Breast epithelium (tissue), 4 donors: ENCODE measurements around the gene MRTFA. TPM values are rescaled to one million over a fixed set of nuclear protein-coding genes. Genes with fewer than 3 reads are reported as not detected.

Source experiments
- DNase-seq, 2 donors: peaks; one replicate each; pipeline ENCODE4 v3.0.0-alpha.2; 2019; ENCODE audit warnings: low spot score in 2 of 2
- H3K27ac ChIP-seq, 2 donors: fragments of 200-600 bp; sonication (generic) in 1 of 2; one replicate each; pipeline ENCODE4 v1.5.1; 2016 to 2019; ENCODE audit warnings: mild to moderate bottlenecking in 1 of 2
- H3K27me3 ChIP-seq, 2 donors: fragments of 200-600 bp; sonication (generic) in 1 of 2; one replicate each; pipeline versions ENCODE4 v1.5.1 to v1.6.0; 2017 to 2019; ENCODE audit warnings: control low read depth in 1 of 2, mild to moderate bottlenecking in 1 of 2
- H3K36me3 ChIP-seq: fragments of 200-600 bp; one replicate; pipeline ENCODE4 v1.5.1; 2019
- H3K4me1 ChIP-seq, 2 donors: fragments of 200-600 bp; sonication (generic); one replicate each; pipeline ENCODE4 v1.5.1; 2016 to 2019; ENCODE audit warnings: control low read depth in 1 of 2
- H3K4me3 ChIP-seq, 3 donors: fragments of 200-600 bp; sonication (generic); 1 replicate in 2 of 3; 2 replicates in 1 of 3; pipeline ENCODE4 v1.5.1; 2016 to 2019; ENCODE audit warnings: mild to moderate bottlenecking in 3 of 3, moderate library complexity in 2 of 3
- H3K9me3 ChIP-seq, 2 donors: fragments of 200-600 bp; sonication (generic) in 1 of 2; one replicate each; pipeline ENCODE4 v1.5.1; 2016 to 2019; ENCODE audit warnings: control low read depth in 1 of 2
- POLR2A ChIP-seq: fragments of 450-650 bp; IDR thresholded peaks from one replicate; pipeline ENCODE4 v1.6.1; 2016; ENCODE audit warnings: antibody characterized with exemption, mild to moderate bottlenecking, moderate library complexity
- POLR2AphosphoS5 ChIP-seq, 3 donors: sonication (generic); formaldehyde crosslinking; IDR thresholded peaks; one replicate each; pipeline ENCODE4 v1.6.1; 2017; ENCODE audit warnings: antibody characterized with exemption in 3 of 3
- intact Hi-C: fragments of 100-400 bp; cut with DNase I; formaldehyde crosslinking; loops from one replicate; pipeline ENCODE4 v1.15.1; 2023; ENCODE audit warnings: low total_unique reads
- total RNA-seq, 3 donors: library from RNA; depleted of rRNA; stranded (reverse); fragments of >200 nt; gene quantifications; one replicate each; pipeline ENCODE4 v1.1.0, GENCODE V29; 2016
- TF ChIP-seq, protein P1 (sequence below), 3 donors: fragments of 450-650 bp; IDR thresholded peaks; one replicate each; pipeline ENCODE4 v1.5.1; 2016 to 2017; ENCODE audit warnings: antibody characterized with exemption in 3 of 3, mild to moderate bottlenecking in 3 of 3, moderate library complexity in 3 of 3

Gene MRTFA
- total RNA-seq, 3 donors from 2014 or later = 47.0 to 69.2 (median 65.7) TPM

- no peaks in the 10 kb centered on the region for H3K4me1 ChIP-seq
- no peaks in the 10 kb centered on the region for H3K36me3 ChIP-seq
- TF ChIP-seq POLR2AphosphoS5 (IDR thresholded peaks at IDR 0.05) (no peak), POLR2A (no peak)
- TF ChIP-seq, protein P1, sequence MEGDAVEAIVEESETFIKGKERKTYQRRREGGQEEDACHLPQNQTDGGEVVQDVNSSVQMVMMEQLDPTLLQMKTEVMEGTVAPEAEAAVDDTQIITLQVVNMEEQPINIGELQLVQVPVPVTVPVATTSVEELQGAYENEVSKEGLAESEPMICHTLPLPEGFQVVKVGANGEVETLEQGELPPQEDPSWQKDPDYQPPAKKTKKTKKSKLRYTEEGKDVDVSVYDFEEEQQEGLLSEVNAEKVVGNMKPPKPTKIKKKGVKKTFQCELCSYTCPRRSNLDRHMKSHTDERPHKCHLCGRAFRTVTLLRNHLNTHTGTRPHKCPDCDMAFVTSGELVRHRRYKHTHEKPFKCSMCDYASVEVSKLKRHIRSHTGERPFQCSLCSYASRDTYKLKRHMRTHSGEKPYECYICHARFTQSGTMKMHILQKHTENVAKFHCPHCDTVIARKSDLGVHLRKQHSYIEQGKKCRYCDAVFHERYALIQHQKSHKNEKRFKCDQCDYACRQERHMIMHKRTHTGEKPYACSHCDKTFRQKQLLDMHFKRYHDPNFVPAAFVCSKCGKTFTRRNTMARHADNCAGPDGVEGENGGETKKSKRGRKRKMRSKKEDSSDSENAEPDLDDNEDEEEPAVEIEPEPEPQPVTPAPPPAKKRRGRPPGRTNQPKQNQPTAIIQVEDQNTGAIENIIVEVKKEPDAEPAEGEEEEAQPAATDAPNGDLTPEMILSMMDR (IDR thresholded peaks at IDR 0.05) = no peak
- no peaks in the 10 kb centered on the region for H3K9me3 ChIP-seq
- no peak for DNase-seq
- no peaks in the 10 kb centered on the region for H3K27me3 ChIP-seq
- H3K27ac ChIP-seq = peak overlapping the region; percentile 8 to 19
- intact Hi-C loops = no loop called here
- no peak overlapping the region for H3K4me3 ChIP-seq
Observed at GRCh38 chr22:40476341-40476740, 160.2 kb downstream of the MRTFA start.

DNA sequence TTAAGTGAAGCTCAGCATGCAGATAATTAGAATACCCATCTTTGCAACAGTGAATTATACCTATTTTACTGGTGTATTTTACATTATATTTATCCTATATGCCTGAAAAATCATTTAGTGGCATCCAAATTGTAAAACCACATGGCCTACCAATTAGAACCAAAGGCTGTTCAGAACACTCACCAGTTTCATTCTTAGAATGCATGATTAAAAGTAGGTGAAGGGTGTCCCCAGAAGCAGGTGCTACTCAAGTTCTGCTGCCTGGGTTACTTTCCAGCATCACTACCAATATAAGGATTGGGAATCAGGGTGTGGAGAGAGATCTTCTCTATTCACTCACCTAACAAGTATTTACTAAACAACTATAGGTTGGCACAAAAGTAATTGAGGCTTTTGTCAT, 162.8 kb downstream of the MRTFA start:
- H3K36me3 ChIP-seq = no peaks in the 10 kb centered on the region
- intact Hi-C loops = no loop called here
- TF ChIP-seq POLR2AphosphoS5 (IDR thresholded peaks at IDR 0.05) = no peak
- TF ChIP-seq, protein P1 (IDR thresholded peaks at IDR 0.05) = no peak
- no peak for TF ChIP-seq POLR2A

GRCh38 chr22:40472579-40472978, 163.9 kb downstream of the MRTFA start:
- Histone ChIP-seq H3K4me3 (no peak overlapping the region), H3K27me3 (no peaks in the 10 kb centered on the region), H3K27ac (no peak overlapping the region), H3K36me3 (no peaks in the 10 kb centered on the region), H3K4me1 (no peaks in the 10 kb centered on the region), H3K9me3 (no peaks in the 10 kb centered on the region)
- TF ChIP-seq POLR2AphosphoS5 (IDR thresholded peaks at IDR 0.05) = no peak
- TF ChIP-seq POLR2A = no peak
- TF ChIP-seq, protein P1 (IDR thresholded peaks at IDR 0.05) = no peak
- DNase-seq = no peak
- intact Hi-C loops = no loop called here

More for the DNA sequence above, 162.8 kb downstream of the MRTFA start:
- Histone ChIP-seq H3K9me3 (no peaks in the 10 kb centered on the region), H3K27me3 (no peaks in the 10 kb centered on the region), H3K4me1 (no peaks in the 10 kb centered on the region), H3K27ac (no peak overlapping the region), H3K4me3 (no peak overlapping the region)
- no peak for DNase-seq

DNA sequence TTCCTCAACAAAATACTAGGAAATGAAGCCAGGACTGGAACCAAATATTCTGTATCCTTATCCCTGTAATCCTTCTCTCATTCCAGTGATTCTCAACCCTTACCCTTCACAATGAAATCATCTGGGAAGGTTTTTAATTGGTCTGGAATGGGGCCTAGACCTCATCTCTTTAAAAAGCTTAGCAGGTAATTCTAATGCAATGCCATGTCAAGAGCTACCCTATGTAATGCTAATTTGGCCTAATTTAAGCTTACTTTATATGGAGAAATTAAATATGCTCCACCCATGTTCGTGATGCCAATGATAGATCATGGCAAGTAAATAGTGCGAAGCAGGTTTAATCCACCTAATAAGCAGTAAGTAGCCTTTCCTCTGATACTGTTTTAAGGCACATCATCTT, 164.5 kb downstream of the MRTFA start:
- intact Hi-C loops = no loop called here
- H3K4me1 ChIP-seq = no peaks in the 10 kb centered on the region
- no peaks in the 10 kb centered on the region for H3K36me3 ChIP-seq
- DNase-seq = no peak
- H3K4me3 ChIP-seq = no peak overlapping the region
- H3K9me3 ChIP-seq = no peaks in the 10 kb centered on the region
- TF ChIP-seq, protein P1 (IDR thresholded peaks at IDR 0.05) = no peak
- TF ChIP-seq POLR2AphosphoS5 (IDR thresholded peaks at IDR 0.05) (no peak), POLR2A (no peak)
- H3K27me3 ChIP-seq = no peaks in the 10 kb centered on the region
- no peak overlapping the region for H3K27ac ChIP-seq

DNA sequence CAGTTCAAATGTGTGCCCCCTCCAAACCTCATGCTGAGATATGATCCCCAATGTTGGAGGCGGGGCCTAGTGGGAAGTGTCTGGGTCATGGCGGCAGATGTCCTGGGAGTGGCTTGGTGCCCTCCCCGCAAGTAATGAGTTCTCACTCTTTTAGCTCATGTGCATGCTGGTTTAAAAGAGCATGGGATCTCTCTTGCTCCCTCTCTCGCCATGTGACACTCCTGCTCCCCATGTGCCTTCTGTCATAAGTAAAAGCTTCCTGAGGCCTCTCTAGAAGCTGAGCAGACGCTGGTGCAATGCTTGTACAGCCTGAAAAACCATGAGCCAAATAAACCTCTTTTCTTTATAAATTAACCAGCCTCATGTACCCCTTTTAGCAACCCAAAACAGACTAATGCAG, 167.3 kb downstream of the MRTFA start:
- Histone ChIP-seq H3K27me3 (no peaks in the 10 kb centered on the region), H3K4me1 (no peaks in the 10 kb centered on the region), H3K36me3 (no peaks in the 10 kb centered on the region), H3K27ac (no peak overlapping the region), H3K9me3 (no peaks in the 10 kb centered on the region), H3K4me3 (no peak overlapping the region)
- TF ChIP-seq, protein P1 (IDR thresholded peaks at IDR 0.05) = no peak
- TF ChIP-seq POLR2AphosphoS5 (IDR thresholded peaks at IDR 0.05) = no peak
- TF ChIP-seq POLR2A = no peak
- intact Hi-C loops = no loop called here
- DNase-seq = no peak
